NB4 (cell line): ENCODE data around the gene AKAP5.
"Not testable (repeated sequence)": the region's sequence is repeated elsewhere in the genome, so short reads cannot be mapped to it uniquely, and the experiment has no call there.

Experiments used
- DNase-seq: peaks from one replicate; pipeline ENCODE4 v3.0.0; 2010; ENCODE audit warnings: low read depth
- H3K4me3 ChIP-seq: one replicate; pipeline ENCODE4 v1.5.1; 2011; ENCODE audit warnings: mild to moderate bottlenecking, low read depth, low read length, moderate library complexity
- CTCF ChIP-seq: IDR thresholded peaks from one replicate; pipeline ENCODE4 v1.5.1; 2012; ENCODE audit warnings: low read depth, low read length
- MAX ChIP-seq: IDR thresholded peaks from 2 replicates; pipeline ENCODE4 v1.6.1; 2011; ENCODE audit warnings: low read depth, low read length
- MYC ChIP-seq: IDR thresholded peaks from 2 replicates; pipeline ENCODE4 v1.6.1; 2011; ENCODE audit warnings: low read depth, low read length
- POLR2A ChIP-seq: IDR thresholded peaks from 2 replicates; pipeline ENCODE4 v1.6.1; 2011; ENCODE audit warnings: mild to moderate bottlenecking; ENCODE audit not compliant: insufficient read length; ENCODE audit errors: extremely low read depth

Gene AKAP5

GRCh38 chr14:64516969-64517368 lies 51.7 kb downstream of the AKAP5 start:
- no peak overlapping the region for H3K4me3 ChIP-seq
- no peak for TF ChIP-seq MYC
- TF ChIP-seq MAX, result no peak
- no peak for TF ChIP-seq CTCF
- no peak for TF ChIP-seq POLR2A
- no peak for DNase-seq

- not testable (repeated sequence) for DNase-seq, H3K4me3 ChIP-seq
These were observed 52.4 kb downstream of the AKAP5 start for GRCh38 chr14:64517667-64518066.

GRCh38 chr14:64518229-64518628 lies 52.9 kb downstream of the AKAP5 start:
- TF ChIP-seq POLR2A (no peak), CTCF (no peak), MYC (no peak), MAX (no peak)
- DNase-seq, result no peak
- no peak overlapping the region for H3K4me3 ChIP-seq

- no peak overlapping the region for H3K4me3 ChIP-seq
- no peak for DNase-seq
- TF ChIP-seq POLR2A (no peak), MYC (no peak), MAX (no peak), CTCF (no peak)
These were observed 55.4 kb downstream of the AKAP5 start for GRCh38 chr14:64520699-64521098.

- H3K4me3 ChIP-seq, result no peak overlapping the region
- no peak for TF ChIP-seq POLR2A
- TF ChIP-seq CTCF, result no peak
- TF ChIP-seq MAX, result no peak
- no peak for TF ChIP-seq MYC
- no peak for DNase-seq
These were observed 57.5 kb downstream of the AKAP5 start for GRCh38 chr14:64522591-64523355.
